ENCODE measurements around the gene SERPINB1. TPM values are rescaled to one million over a fixed set of nuclear protein-coding genes. Genes with fewer than 3 reads are reported as not detected.

SERPINB1 gene
- total RNA-seq, 2 donors from 2014 or later = 30.6 to 38.5 TPM

- Histone ChIP-seq H3K27ac (ENCODE audit: low read depth, low read length) (no peak overlapping the region), H3K4me3 (ENCODE audit: low read length) (no peak overlapping the region), H3K4me1 (ENCODE audit: control insufficient read depth, insufficient read depth, low read length) (no peaks in the 10 kb centered on the region), H3K36me3 (ENCODE audit: control insufficient read depth, insufficient read depth, low read length) (no peaks in the 10 kb centered on the region), H3K27me3 (ENCODE audit: control insufficient read depth, insufficient read depth, low read length, poor library complexity, severe bottlenecking) (no peaks in the 10 kb centered on the region), H3K9ac (ENCODE audit: extremely low read depth, low read length, poor library complexity, severe bottlenecking) (no peak overlapping the region), H3K9me3 (ENCODE audit: control insufficient read depth, low read length) (no peaks in the 10 kb centered on the region)
- Mint-ChIP-seq H3K27me3 (ENCODE audit: insufficient read depth) (no peaks in the 10 kb centered on the region), H3K36me3 (ENCODE audit: low read depth) (no peaks in the 10 kb centered on the region), H3K4me3 (no peak overlapping the region), H3K4me1 (no peaks in the 10 kb centered on the region), H3K27ac (no peak overlapping the region), H3K9me3 (no peaks in the 10 kb centered on the region)
- 94 to 95% methylated on average over 8 to 11 of the region's 11 CpGs for WGBS, 2 experiments (ENCODE audit: insufficient coverage in 1 of 2, insufficient read length in 1 of 2)
- no peak for DNase-seq
- no peak for TF ChIP-seq CTCF (conservative IDR thresholded peaks at IDR 0.05)
Measured at GRCh38 chr6:2799936-2800527, 41.6 kb downstream of the SERPINB1 start.

GRCh38 chr6:2798586-2799134 lies 43.0 kb downstream of the SERPINB1 start:
- Histone ChIP-seq H3K9ac (ENCODE audit: extremely low read depth, low read length, poor library complexity, severe bottlenecking) (no peak overlapping the region), H3K27me3 (ENCODE audit: control insufficient read depth, insufficient read depth, low read length, poor library complexity, severe bottlenecking) (no peaks in the 10 kb centered on the region), H3K9me3 (ENCODE audit: control insufficient read depth, low read length) (no peaks in the 10 kb centered on the region), H3K27ac (ENCODE audit: low read depth, low read length) (no peak overlapping the region), H3K4me1 (ENCODE audit: control insufficient read depth, insufficient read depth, low read length) (no peaks in the 10 kb centered on the region), H3K36me3 (ENCODE audit: control insufficient read depth, insufficient read depth, low read length) (no peaks in the 10 kb centered on the region), H3K4me3 (ENCODE audit: low read length) (no peak overlapping the region)
- 87 to 100% methylated on average over 1 to 10 of the region's 11 CpGs for WGBS, 2 experiments (ENCODE audit: insufficient coverage in 1 of 2, insufficient read length in 1 of 2)
- no peak for TF ChIP-seq CTCF (conservative IDR thresholded peaks at IDR 0.05)
- H3K27me3 Mint-ChIP-seq (ENCODE audit: insufficient read depth) = no peaks in the 10 kb centered on the region
- no peak for DNase-seq
- H3K4me3 Mint-ChIP-seq = no peak overlapping the region
- no peaks in the 10 kb centered on the region for H3K4me1 Mint-ChIP-seq
- no peaks in the 10 kb centered on the region for H3K36me3 Mint-ChIP-seq (ENCODE audit: low read depth)
- no peak overlapping the region for H3K27ac Mint-ChIP-seq
- no peaks in the 10 kb centered on the region for H3K9me3 Mint-ChIP-seq

- H3K9me3 Mint-ChIP-seq = no peaks in the 10 kb centered on the region
- H3K4me3 Mint-ChIP-seq = no peak overlapping the region
- no peaks in the 10 kb centered on the region for H3K4me1 ChIP-seq (ENCODE audit: control insufficient read depth, insufficient read depth, low read length)
- TF ChIP-seq CTCF (conservative IDR thresholded peaks at IDR 0.05) = no peak
- H3K27ac ChIP-seq (ENCODE audit: low read depth, low read length) = no peak overlapping the region
- DNase-seq = no peak
- H3K9me3 ChIP-seq (ENCODE audit: control insufficient read depth, low read length) = no peaks in the 10 kb centered on the region
- no peak overlapping the region for H3K9ac ChIP-seq (ENCODE audit: extremely low read depth, low read length, poor library complexity, severe bottlenecking)
- 71 to 88% methylated on average over 1 to 3 of the region's 3 CpGs for WGBS, 2 experiments (ENCODE audit: insufficient coverage in 1 of 2, insufficient read length in 1 of 2)
- H3K27me3 Mint-ChIP-seq (ENCODE audit: insufficient read depth) = no peaks in the 10 kb centered on the region
- no peak overlapping the region for H3K27ac Mint-ChIP-seq
- no peaks in the 10 kb centered on the region for H3K4me1 Mint-ChIP-seq
- H3K27me3 ChIP-seq (ENCODE audit: control insufficient read depth, insufficient read depth, low read length, poor library complexity, severe bottlenecking) = no peaks in the 10 kb centered on the region
- no peaks in the 10 kb centered on the region for H3K36me3 ChIP-seq (ENCODE audit: control insufficient read depth, insufficient read depth, low read length)
- no peaks in the 10 kb centered on the region for H3K36me3 Mint-ChIP-seq (ENCODE audit: low read depth)
- no peak overlapping the region for H3K4me3 ChIP-seq (ENCODE audit: low read length)
Measured at GRCh38 chr6:2797564-2798031, 44.1 kb downstream of the SERPINB1 start.
